Fibroblast of the aortic adventitia (primary cell): ENCODE data around the gene CNOT11. TPM values are rescaled to one million over a fixed set of nuclear protein-coding genes. Genes with fewer than 3 reads are reported as not detected.
"Not testable (repeated sequence)": the region's sequence is repeated elsewhere in the genome, so short reads cannot be mapped to it uniquely, and the experiment has no call there.

Source experiments
- DNase-seq: peaks from one replicate; pipeline ENCODE4 v3.0.0-alpha.2; 2010; ENCODE audit warnings: low read depth
- H3K4me3 ChIP-seq: 2 replicates; pipeline ENCODE4 v1.5.1; 2011; ENCODE audit warnings: low read depth, mild to moderate bottlenecking, control low read depth, low read length, moderate library complexity
- small RNA-seq: library from RNA; depleted of rRNA; stranded (forward); fragments of <200 nt; gene quantifications from one replicate; pipeline ENCODE3, GENCODE V24; 2012
- total RNA-seq: library from RNA; depleted of rRNA; stranded (reverse); fragments of >200 nt; gene quantifications from 2 replicates; pipeline ENCODE4 v1.2.3, GENCODE V29; 2012; ENCODE audit warnings: low replicate concordance
- TF ChIP-seq, protein P1 (sequence below): IDR thresholded peaks from 2 replicates; pipeline ENCODE4 v1.5.1; 2011; ENCODE audit warnings: mild to moderate bottlenecking, low read length, control low read depth, inconsistent platforms; ENCODE audit not compliant: insufficient read depth

CNOT11 gene
- total RNA-seq, 1 donor, result 48.4 TPM

DNA sequence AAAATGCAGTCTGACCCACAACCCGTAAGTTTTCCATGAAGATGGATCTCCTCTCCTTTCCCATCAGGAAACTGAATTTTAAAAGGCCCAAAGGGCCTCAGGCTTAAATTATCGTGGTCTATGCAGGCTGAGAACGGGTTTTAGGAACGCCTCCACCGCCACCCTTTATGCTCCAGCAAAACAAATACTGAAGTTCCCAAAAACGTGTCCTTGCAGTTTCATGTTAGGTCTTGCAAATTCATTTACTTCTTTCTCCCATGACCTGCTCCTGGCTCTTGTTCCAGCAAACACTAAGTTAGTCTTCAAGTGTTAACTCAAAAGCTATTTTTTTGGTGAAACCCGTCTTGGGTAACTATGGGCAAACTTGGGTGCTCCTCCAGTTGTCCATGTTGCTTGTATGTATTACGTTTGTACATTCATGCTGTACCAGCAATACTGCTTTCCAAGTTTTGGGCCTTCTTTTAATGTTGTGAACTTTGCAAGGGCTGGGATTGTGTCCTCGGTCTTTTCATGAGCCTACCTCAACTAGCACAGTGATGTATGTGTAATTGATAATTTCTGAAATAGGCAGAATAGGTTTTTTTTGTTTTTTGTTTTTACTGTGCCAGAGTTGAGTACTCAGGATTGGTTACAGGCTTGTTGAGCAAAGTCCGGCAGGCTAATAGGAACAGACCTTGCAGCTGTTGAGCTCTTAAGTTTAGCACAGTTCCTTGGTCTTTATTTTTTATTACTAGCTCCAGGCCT is 57.6 kb downstream of the CNOT11 start:
- DNase-seq, result no peak
- TF ChIP-seq, protein P1, sequence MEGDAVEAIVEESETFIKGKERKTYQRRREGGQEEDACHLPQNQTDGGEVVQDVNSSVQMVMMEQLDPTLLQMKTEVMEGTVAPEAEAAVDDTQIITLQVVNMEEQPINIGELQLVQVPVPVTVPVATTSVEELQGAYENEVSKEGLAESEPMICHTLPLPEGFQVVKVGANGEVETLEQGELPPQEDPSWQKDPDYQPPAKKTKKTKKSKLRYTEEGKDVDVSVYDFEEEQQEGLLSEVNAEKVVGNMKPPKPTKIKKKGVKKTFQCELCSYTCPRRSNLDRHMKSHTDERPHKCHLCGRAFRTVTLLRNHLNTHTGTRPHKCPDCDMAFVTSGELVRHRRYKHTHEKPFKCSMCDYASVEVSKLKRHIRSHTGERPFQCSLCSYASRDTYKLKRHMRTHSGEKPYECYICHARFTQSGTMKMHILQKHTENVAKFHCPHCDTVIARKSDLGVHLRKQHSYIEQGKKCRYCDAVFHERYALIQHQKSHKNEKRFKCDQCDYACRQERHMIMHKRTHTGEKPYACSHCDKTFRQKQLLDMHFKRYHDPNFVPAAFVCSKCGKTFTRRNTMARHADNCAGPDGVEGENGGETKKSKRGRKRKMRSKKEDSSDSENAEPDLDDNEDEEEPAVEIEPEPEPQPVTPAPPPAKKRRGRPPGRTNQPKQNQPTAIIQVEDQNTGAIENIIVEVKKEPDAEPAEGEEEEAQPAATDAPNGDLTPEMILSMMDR, result no peak
- no peak overlapping the region for H3K4me3 ChIP-seq

DNA sequence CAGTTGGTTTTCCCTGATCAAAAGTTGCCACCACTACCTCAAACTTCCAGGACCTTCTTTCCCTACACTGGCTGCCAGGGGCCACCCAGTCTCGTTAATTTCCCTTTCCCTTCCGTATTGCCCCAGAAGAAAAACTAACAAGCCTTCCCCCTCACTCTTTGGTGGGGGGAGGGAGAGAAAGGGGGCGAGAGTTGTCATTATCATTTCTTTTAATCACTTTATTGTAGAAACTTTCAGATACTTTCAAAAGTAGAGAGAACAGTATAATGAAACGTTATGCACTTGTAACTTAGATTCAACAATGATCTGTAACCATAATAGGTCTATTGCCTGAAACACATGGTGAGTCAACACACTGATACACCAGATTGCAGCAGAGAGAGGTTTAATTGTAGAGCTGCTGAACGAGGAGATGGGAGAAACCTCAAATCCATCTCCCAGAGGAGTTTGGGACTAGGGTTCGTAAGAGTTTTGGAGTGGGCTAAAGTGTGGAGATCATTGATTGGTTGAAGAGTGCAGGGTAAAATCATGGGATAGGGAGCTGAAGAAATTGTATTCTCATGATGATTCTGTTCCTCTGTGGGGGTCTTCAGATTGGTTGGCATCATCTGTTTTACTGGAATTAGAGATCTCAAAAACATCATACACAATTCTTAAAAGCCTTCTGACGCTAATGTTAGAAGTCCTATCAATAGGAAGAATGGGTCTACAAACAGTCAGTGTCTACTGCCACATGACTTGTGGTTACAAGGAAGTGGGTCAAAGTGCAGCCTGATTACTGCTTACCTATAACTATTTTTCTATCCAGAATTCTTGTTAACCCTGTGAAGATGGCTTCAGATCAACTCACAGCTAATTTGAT is 58.4 kb downstream of the CNOT11 start:
- no peak overlapping the region for H3K4me3 ChIP-seq
- DNase-seq, result no peak
- TF ChIP-seq, protein P1, result no peak

DNA sequence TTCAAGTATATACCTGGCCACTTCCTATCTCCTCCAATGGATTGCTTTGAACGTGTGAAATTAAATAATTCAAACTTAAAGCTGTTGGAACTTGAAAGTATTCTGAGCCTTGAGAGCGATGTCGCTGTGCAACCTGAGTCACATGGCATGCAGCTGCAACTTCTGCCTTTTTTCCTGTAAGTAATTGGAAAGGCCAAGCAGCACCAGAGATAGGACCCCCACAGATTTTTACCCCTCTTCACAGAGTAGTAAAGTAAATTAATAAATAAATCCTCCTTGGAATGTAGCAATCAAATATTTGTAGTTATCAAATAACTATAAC is 59.0 kb downstream of the CNOT11 start:
- no peak for DNase-seq
- TF ChIP-seq, protein P1, result no peak
- no peak overlapping the region for H3K4me3 ChIP-seq

DNA sequence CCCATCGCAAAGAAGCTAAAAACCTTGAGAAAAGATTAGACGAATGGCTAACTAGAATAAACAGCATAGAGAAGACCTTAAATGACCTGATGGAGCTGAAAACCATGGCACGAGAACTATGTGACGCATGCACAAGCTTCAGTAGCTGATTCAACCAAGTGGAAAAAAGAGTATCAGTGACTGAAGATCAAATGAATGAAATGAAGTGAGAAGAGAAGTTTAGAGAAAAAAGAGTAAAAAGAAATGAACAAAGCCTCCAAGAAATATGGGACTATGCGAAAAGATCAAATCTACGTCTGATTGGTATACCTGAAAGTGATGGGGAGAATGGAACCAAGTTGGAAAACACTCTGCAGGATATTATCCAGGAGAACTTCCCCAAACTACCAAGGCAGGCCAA is 63.9 kb downstream of the CNOT11 start:
- not testable (repeated sequence) for H3K4me3 ChIP-seq, DNase-seq

Small RNAs within 50 kb of the gene (small RNA-seq; reads per million reads assigned to genes)
- gene MIR5696 (0.32 reads per million), gene SNORD89 (28.0 reads per million, percentile 96 among the genes with 10 or more reads in this experiment)

Other genes starting within 250 kb of the CNOT11 start
- gene TBC1D8, start 101.5 kb upstream of the CNOT11 start, total RNA-seq, result 12.4 and 21.3 TPM in 2 replicates
- 46.4 and 50.7 TPM in 2 replicates for gene RNF149, start 55.8 kb downstream of the CNOT11 start, total RNA-seq
- 0.25 and 1.5 TPM in 2 replicates for gene CREG2, start 134.6 kb downstream of the CNOT11 start, total RNA-seq
- 5.3 and 24.1 TPM in 2 replicates for gene RFX8, start 222.2 kb downstream of the CNOT11 start, total RNA-seq